Inferior parietal cortex (tissue), 1 donor: ENCODE results near the gene PFN1.
"Not testable (repeated sequence)": the region's sequence is repeated elsewhere in the genome, so short reads cannot be mapped to it uniquely, and the experiment has no call there.

Source experiments
- DNase-seq: peaks from one replicate; pipeline ENCODE4 v3.0.0-alpha.2; 2016; ENCODE audit errors: extremely low spot score

The PFN1 gene

DNA sequence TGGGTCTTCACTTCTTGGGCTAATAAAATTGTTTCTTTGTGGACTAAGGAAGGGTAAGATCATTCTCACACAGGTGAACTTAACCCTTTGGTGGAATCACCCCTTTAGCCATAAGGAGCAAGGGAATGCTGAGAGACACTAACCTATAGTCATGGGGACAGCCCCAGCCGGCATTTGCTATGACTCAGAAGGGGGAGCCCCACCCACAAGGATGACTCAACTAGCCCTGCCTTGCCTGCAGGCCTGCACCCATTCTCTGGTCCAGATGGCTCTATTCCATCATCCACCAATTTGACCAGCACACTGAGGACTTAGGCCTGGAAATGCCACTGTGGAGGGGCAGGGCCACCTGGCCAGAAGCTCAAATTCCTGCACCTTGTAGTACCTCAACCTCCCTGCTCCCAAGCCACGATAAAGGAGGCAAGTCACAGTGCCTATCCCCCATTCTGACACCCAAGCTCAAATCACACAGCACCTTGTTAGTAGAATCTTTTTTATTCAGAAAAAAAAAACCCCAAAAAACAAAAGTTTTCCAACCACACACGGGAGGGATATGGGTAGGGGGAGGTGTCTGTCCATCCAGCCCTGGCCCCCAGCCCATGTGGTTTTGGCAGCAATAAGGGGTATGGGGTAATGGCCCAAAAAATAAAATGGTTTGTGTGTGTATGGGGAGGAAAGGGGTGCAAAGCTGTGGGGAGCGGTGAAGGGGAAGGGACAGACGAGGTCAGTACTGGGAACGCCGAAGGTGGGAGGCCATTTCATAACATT, 3.0 kb downstream of the PFN1 start:
- peak; percentile 47 for DNase-seq

DNA sequence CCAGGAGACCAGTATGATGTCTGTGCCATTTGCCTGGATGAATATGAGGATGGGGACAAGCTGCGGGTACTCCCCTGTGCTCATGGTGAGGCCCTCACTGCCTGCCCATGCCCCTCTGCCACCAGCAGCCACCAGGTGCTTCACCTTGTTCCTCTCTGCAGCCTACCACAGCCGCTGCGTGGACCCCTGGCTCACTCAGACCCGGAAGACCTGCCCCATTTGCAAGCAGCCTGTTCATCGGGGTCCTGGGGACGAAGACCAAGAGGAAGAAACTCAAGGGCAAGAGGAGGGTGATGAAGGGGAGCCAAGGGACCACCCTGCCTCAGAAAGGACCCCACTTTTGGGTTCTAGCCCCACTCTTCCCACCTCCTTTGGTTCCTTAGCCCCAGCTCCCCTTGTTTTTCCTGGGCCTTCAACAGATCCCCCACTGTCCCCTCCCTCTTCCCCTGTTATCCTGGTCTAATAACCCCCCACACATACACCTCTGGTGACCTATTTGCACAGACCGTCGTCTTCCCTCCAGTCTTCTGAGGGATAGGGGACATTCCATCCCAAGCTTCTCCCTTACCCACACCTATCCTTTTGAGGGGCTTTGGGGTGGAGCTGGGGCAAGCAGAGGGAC, 3.7 kb downstream of the PFN1 start:
- DNase-seq, result no peak

DNA sequence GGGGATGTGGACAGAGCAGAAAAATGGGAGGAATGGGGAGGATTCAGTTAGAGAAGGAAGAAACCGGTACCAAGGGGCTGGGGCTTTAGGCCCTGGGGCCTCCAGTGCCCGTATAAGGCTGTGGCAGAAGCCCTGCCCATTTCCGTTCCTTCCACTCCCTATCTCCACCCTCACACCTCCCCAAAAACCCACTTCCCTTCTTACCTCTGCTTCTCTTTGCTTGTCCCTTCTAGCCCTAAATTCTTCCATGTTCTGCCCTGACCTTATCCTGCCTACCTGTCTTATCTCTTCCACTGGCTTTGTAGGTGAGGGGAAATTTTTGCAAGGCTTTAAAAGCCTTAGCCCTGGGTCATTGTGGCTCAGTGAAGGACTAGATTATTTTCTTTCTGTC, 4.2 kb downstream of the PFN1 start:
- DNase-seq, result no peak

DNA sequence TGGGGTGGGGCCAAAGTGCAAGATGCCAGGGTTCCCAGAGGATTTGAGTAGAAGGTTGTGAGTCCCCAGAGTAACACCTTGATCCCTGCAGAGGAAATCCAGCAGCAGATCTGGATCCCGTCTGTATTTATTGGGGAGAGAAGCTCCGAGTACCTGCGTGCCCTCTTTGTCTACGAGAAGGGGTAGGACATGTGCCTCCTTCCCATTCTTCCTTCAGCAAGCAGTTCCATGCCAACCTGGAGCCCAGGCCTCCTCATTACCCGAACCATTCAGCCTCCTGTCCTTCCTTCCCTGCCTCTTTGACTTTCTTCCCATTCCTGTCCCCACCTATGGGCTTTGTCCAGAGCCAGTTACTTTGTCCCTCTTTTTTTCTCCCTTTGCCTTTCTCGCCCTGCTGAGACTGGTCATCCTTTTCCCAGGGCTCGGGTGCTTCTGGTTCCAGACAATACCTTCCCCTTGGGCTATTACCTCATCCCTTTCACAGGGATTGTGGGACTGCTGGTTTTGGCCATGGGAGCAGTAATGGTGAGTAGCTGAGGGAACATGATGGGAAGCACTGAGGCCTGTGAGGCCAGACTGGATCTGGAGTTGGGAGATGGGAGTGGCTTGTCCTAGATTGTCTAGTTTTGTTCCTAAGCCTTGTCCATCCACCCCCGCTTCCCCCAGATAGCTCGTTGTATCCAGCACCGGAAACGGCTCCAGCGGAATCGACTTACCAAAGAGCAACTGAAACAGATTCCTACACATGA, 5.4 kb downstream of the PFN1 start:
- no peak for DNase-seq

GRCh38 chr17:4941319-4941610, 7.1 kb downstream of the PFN1 start:
- no peak for DNase-seq

DNA sequence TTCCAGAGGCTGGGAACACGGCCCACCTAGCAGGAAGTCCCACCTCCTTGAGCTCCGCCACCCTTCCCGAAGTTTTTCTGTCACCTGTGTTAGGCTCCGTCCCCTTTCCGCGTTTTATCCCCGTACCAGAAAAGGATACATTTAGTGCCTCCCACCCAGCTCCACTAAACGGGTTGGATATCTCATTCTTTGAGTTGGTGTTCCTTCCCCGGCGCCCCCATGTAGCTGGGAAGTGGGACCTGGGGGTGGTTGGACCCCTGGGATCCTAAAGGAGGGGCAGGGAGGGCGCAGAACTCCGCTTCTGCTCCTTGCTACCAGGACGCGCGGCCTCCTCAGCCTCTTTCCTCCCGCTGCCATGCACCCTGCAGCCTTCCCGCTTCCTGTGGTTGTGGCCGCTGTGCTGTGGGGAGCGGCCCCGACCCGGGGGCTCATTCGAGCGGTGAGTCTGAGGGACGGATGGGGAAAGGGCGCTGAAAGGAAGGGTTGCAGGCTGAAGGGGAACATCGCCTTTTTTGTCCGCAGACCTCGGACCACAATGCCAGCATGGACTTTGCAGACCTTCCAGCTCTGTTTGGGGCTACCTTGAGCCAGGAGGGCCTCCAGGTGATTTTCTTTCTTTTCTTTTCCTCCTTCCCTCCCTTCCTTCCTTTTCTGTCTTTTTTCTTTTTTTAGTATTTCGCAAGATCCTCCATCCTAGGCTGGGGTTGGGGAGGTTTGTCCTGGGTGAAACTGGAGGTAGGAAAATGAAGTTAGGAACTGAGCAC, 7.6 kb downstream of the PFN1 start:
- DNase-seq, result no peak

DNA sequence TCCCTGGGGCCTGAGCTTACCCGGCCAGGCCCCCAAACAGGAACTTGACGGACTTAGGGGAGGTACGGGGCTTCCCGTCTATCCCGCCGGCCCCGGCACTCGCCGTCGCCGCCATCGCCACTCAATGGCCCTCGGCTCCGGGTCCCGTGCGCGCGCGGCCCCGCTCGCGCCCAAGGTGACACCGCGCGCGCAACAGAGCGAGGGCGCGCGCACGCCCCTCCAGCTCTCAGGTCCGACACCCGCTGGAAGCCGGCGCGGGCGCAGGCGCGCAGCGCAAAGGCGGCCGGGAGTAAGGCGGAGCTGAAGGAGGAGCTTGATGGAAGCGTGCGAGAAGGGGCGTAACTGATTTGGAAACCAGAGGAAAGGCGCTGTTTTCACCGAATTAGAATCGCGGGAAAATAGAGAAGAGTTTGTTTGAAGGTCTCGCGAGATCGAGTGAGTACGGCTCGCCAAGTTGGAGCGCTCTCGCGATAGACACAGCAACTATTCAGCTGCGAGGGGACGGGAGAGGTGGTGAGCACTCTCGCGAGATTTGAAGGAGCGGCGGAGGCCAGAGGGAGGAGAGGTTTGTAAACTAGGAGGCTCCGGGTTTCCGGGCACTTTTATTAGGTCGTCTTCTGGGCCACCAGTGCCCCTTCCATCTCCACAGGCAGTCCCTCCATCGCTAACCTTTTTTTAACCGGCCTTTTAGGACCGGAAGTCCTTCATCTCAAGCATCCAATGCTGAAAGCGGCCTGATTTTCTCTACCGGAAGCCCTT, 8.4 kb downstream of the PFN1 start, which contains the start of the genes RNF167 and SLC25A11:
RNF167 (plus strand) TSS at position 473 of the 759 bp plus-strand sequence. CDS start 642 bp downstream, outside the sequence.
SLC25A11 (minus strand) TSS at position 251 of the 759 bp plus-strand sequence; CDS start at position 115, 136 bp downstream.
- peak; percentile 99 for DNase-seq

- no peak for DNase-seq
Measured at GRCh38 chr17:4939546-4939795, 8.9 kb downstream of the PFN1 start.

DNA sequence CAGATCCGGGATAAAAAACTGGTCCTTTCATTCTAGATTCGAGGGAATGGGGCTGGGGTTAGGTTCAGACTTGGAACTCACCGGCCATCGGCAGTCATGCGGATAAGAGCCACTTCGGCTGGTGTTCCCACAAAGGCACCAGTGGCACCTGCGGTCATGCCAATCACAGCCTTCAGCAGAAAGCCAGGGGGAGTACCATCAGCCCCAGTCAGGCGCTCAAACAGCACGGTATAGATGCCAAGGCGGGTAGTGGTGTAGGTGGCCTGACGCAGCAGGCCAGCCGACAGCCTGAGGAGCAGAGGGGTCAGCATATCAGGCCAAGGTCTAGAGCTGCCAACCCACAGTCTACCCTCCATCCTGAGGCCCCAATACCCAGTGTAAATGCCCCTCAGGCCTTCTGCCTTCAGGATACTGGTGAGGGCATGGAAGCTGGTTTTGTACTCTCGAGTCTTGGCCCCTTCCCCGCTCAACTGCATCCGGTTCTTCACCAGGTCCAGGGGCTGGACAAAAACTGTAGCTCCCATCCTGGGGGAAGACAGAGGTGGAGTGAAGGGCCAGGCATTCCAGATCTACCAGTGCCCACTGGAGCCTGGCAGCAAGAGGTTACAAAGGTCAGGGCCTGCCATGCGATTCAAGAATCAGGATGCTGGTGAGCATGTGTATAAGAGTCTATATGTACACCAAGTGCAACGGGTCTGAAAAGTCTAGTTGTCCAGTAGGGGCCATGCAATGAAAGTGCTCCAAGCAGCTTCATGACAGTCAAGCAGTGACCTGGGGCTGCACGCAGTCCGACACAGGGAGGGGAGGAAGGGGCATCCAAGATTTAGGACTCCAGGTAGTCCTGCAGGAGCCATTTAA, 9.4 kb downstream of the PFN1 start:
- no peak for DNase-seq

DNA sequence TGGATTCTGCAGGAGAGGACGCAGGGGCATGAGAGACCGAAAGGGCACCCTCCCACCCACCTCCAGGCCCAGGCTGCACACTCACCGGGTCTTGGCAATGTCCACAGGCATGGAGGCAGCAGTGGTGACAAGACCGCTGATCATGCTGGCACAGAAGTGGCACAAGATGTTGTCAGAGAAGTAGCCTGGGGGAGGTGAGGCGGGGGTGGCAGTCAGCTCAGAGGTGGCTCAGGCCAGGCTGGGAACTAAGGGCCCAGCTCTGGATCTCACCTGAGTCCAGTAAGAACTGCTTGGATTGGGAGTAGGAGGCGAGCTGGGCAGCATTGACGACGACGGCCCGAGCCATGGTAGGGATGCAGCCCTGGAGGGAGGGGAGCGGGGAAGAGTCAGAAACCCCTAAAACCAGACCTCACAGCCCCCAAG, 10.2 kb downstream of the PFN1 start:
- no peak for DNase-seq

- DNase-seq, result no peak
Measured at GRCh38 chr17:4937553-4937952, 10.8 kb downstream of the PFN1 start.

GRCh38 chr17:4936436-4936835, 11.9 kb downstream of the PFN1 start:
- no peak for DNase-seq

DNA sequence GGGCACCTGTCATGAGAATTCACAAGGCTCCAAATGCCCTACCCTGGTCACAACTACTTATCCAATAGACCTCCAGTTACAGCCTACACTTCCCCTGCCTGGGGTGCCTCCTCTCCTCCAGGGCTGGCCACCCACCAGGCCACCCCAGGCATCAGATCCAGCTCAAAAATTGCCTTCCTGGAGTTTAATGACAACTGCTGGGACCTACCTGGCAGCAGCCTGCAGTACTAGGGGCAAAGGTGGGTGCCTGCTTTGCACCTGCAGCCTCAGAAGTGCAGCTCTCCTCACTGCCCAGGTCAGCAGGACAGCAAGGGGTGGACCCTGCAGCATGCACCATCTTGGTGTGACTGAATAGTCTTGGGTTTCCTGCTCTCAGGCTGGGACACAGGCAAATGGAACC, 12.7 kb downstream of the PFN1 start:
- DNase-seq, result no peak

DNA sequence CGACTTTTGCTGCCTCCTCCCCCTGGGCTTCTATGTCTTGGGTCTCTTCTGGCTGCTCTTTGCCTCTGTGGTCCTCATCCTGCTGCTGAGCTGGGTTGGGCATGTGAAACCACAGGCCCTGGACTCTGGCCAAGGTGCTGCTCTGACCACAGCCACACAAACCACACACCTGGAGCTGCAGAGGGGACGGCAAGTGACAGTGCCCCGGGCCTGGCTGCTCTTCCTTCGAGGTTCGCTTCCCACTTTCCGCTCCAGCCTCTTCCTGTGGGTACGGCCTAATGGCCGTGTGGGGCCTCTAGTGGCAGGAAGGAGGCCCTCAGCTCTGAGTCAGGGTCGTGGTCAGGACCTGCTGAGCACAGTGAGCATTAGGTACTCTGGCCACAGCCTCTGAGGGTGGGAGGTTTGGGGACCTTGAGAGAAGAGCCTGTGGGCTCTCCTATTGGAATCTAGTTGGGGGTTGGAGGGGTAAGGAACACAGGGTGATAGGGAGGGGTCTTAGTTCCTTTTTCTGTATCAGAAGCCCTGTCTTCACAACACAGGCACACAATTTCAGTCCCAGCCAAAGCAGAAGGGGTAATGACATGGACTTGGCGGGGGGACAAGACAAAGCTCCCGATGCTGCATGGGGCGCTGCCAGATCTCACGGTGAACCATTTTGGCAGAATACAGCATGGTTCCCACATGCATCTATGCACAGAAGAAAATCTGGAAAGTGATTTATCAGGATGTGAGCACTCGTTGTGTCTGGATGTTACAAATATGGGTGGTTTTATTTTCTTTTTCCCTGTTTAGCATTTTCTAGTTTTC, 14.0 kb downstream of the PFN1 start:
- no peak for DNase-seq

DNA sequence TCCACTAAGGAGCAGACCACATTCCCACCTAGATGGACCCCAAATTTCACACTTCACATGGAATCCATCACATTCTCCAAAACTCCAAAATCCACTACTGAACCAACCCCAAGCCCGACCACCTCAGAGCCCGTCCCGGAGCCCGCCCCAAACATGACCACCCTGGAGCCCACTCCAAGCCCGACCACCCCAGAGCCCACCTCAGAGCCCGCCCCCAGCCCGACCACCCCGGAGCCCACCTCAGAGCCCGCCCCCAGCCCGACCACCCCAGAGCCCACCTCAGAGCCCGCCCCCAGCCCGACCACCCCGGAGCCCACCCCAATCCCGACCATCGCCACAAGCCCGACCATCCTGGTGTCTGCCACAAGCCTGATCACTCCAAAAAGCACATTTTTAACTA, 14.7 kb downstream of the PFN1 start:
- DNase-seq, result no peak

- no peak for DNase-seq
Measured at GRCh38 chr17:4932756-4933155, 15.6 kb downstream of the PFN1 start.

- no peak for DNase-seq
Measured at GRCh38 chr17:4931963-4932362, 16.4 kb downstream of the PFN1 start, which contains the start of gene GP1BA. Gene GP1BA, plus strand, starts transcription at chr17:4932277. Its CDS starts 328 bp downstream, at chr17:4932605.

- no peak for DNase-seq
Measured at GRCh38 chr17:4928881-4929280, 19.4 kb downstream of the PFN1 start.

DNA sequence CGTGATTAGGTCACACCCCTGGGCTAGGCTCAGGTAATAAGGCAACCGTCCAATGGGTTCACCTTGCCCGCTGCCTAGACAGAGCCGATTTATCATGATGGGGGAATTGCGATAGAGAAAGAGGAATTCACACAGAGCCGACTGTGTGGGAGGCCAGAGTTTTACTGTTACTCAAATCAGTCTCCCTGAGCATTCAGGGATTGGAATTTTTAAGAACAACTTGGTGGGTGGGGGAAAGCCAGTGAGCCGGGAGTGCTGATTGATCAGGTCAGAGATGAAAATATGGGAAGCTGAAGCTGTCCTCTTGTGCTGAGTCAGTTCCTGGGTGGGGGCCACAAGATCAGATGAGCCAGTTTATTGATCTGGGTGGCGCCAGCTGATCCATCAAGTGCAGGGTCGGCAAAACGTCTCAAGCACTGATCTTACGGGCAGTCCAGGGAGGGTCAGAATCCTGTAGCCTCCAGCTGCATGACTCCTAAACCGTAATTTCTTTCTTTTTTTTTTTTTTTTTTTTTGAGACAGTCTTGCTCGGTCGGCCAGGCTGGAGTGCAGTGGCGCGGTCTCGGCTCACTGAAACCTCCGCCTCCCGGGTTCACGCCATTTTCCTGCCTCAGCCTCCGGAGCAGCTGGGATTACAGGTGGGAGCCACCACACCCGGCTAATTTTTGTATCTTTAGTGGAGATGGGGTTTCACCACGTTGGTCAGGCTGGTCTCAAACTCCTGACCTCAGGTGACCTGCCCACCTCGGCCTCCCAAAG, 21.6 kb downstream of the PFN1 start:
- DNase-seq, result not testable (repeated sequence)
